Raji (cell line): ENCODE results near the gene HRH2.

Experiments
- POLR2A ChIP-seq: IDR thresholded peaks from 2 replicates; pipeline ENCODE4 v1.6.1; 2011; ENCODE audit warnings: low read depth, low read length, control low read depth; ENCODE audit not compliant: insufficient read depth

Gene HRH2

GRCh38 chr5:175657593-175658271 lies at the start of gene HRH2:
Gene HRH2, plus strand, starts transcription at chr5:175658071. Its CDS starts 25,163 bp downstream, at chr5:175683234.
- TF ChIP-seq POLR2A = no peak

- no peak for TF ChIP-seq POLR2A
These were observed 48.3 kb upstream of the HRH2 start for GRCh38 chr5:175609526-175609925.

- TF ChIP-seq POLR2A = no peak
These were observed 47.5 kb upstream of the HRH2 start for GRCh38 chr5:175610381-175610780.

GRCh38 chr5:175610898-175611297 lies 47.0 kb upstream of the HRH2 start:
- TF ChIP-seq POLR2A = no peak

- no peak for TF ChIP-seq POLR2A
These were observed 43.6 kb upstream of the HRH2 start for GRCh38 chr5:175614223-175614815.

GRCh38 chr5:175614861-175615260 lies 43.0 kb upstream of the HRH2 start:
- no peak for TF ChIP-seq POLR2A

GRCh38 chr5:175616083-175616482 lies 41.8 kb upstream of the HRH2 start:
- TF ChIP-seq POLR2A = no peak

- TF ChIP-seq POLR2A = no peak
These were observed 40.4 kb upstream of the HRH2 start for GRCh38 chr5:175617447-175617846.

- TF ChIP-seq POLR2A = no peak
These were observed 37.3 kb upstream of the HRH2 start for GRCh38 chr5:175620527-175620926.

GRCh38 chr5:175621971-175622370 lies 35.9 kb upstream of the HRH2 start:
- TF ChIP-seq POLR2A = no peak

GRCh38 chr5:175623088-175623487 lies 34.8 kb upstream of the HRH2 start:
- no peak for TF ChIP-seq POLR2A

- TF ChIP-seq POLR2A = no peak
These were observed 33.6 kb upstream of the HRH2 start for GRCh38 chr5:175624316-175624715.

GRCh38 chr5:175627005-175627404 lies 30.9 kb upstream of the HRH2 start:
- TF ChIP-seq POLR2A = no peak

- TF ChIP-seq POLR2A = no peak
These were observed 30.1 kb upstream of the HRH2 start for GRCh38 chr5:175627739-175628138.

GRCh38 chr5:175628668-175629067 lies 29.2 kb upstream of the HRH2 start:
- no peak for TF ChIP-seq POLR2A

GRCh38 chr5:175629261-175629660 lies 28.6 kb upstream of the HRH2 start:
- no peak for TF ChIP-seq POLR2A

- TF ChIP-seq POLR2A = no peak
These were observed 28.1 kb upstream of the HRH2 start for GRCh38 chr5:175629793-175630192.

- no peak for TF ChIP-seq POLR2A
These were observed 21.9 kb upstream of the HRH2 start for GRCh38 chr5:175635854-175636584.
